Spleen (tissue), 11 donors: ENCODE results near the gene RAB32. TPM values are rescaled to one million over a fixed set of nuclear protein-coding genes. Genes with fewer than 3 reads are reported as not detected.
A peak's percentile ranks its signal among the peaks of the same experiment; 100 is the strongest.

Experiments
- DNase-seq: peaks from one replicate; pipeline ENCODE4 v3.0.0-alpha.2; 2020
- H3K27ac ChIP-seq, 8 donors: fragments of 200-600 bp; sonication (generic) in 7 of 8; 1 replicate in 4 of 8; 2 replicates in 4 of 8; pipeline versions ENCODE4 v1.5.0 to v1.8.0; 2016 to 2021; ENCODE audit warnings: inconsistent platforms in 4 of 8, mild to moderate bottlenecking in 4 of 8, moderate library complexity in 1 of 8
- H3K27me3 ChIP-seq, 7 donors: fragments of 200-600 bp; sonication (generic) in 6 of 7; replicated peaks in 1 of 7; 1 replicate in 4 of 7; 2 replicates in 3 of 7; pipeline versions ENCODE4 v1.5.0 to v1.8.0; 2016 to 2021; ENCODE audit warnings: inconsistent platforms in 3 of 7, mild to moderate bottlenecking in 1 of 7
- H3K36me3 ChIP-seq, 6 donors: fragments of 200-600 bp; sonication (generic) in 5 of 6; 1 replicate in 4 of 6; 2 replicates in 2 of 6; pipeline versions ENCODE4 v1.5.0 to v1.8.0; 2016 to 2021; ENCODE audit warnings: inconsistent platforms in 2 of 6
- H3K4me1 ChIP-seq, 6 donors: fragments of 200-600 bp; sonication (generic) in 5 of 6; 1 replicate in 3 of 6; 2 replicates in 3 of 6; pipeline versions ENCODE4 v1.5.0 to v1.8.0; 2016 to 2021; ENCODE audit warnings: inconsistent platforms in 3 of 6
- H3K4me3 ChIP-seq, 8 donors: fragments of 200-600 bp; sonication (generic) in 7 of 8; 1 replicate in 4 of 8; 2 replicates in 4 of 8; pipeline versions ENCODE4 v1.5.0 to v1.8.0; 2016 to 2021; ENCODE audit warnings: inconsistent platforms in 4 of 8, mild to moderate bottlenecking in 4 of 8, moderate library complexity in 2 of 8
- H3K9me3 ChIP-seq, 8 donors: fragments of 200-600 bp; sonication (generic) in 7 of 8; 1 replicate in 4 of 8; 2 replicates in 4 of 8; pipeline versions ENCODE4 v1.5.0 to v1.8.0; 2016 to 2021; ENCODE audit warnings: inconsistent platforms in 4 of 8
- CTCF ChIP-seq, 11 experiments: fragments of 200-600 bp in 7 of 11; fragments of 450-650 bp in 4 of 11; sonication (generic) in 4 of 11; IDR thresholded peaks in 8 of 11; conservative IDR thresholded peaks in 3 of 11; 1 replicate in 7 of 11; 2 replicates in 4 of 11; pipeline versions ENCODE4 v1.4.0 to v1.8.0; 2016 to 2021; ENCODE audit warnings: antibody characterized with exemption in 11 of 11, inconsistent platforms in 4 of 11, mild to moderate bottlenecking in 1 of 11
- POLR2A ChIP-seq, 3 donors: fragments of 450-650 bp; IDR thresholded peaks; one replicate each; pipeline ENCODE4 v1.5.1; 2017; ENCODE audit warnings: antibody characterized with exemption in 3 of 3, mild to moderate bottlenecking in 1 of 3
- POLR2AphosphoS5 ChIP-seq, 3 donors: sonication (generic); formaldehyde crosslinking; IDR thresholded peaks; one replicate each; pipeline ENCODE4 v1.5.1; 2017; ENCODE audit warnings: antibody characterized with exemption in 3 of 3
- WGBS, 5 donors: extraction: QIAGEN DNeasy Blood & Tissue Kit in 3 of 5; methylation state at CpG; one replicate each; pipeline versions ENCODE4 v1.1.5 to v1.1.7; 2013 to 2018; 5-methylcytosine and 5-hydroxymethylcytosine counted together
- intact Hi-C: fragments of 100-400 bp; cut with DNase I; formaldehyde crosslinking; loops from one replicate; pipeline ENCODE4 v1.15.0; 2023; ENCODE audit warnings: low total_unique reads
- polyA plus RNA-seq, 3 donors: library from polyadenylated mRNA; stranded (reverse); fragments of 200-250 nt; gene quantifications; one replicate each; pipeline ENCODE4 v1.2.1, GENCODE V29; 2013
- total RNA-seq, 7 donors: library from RNA; depleted of rRNA in 3 of 7; stranded (reverse); fragments of >200 nt in 3 of 7; fragmentation: NEBNext Ultra II Directional in 4 of 7; extraction: Animal tissue kit (Norgen Biotek cat#: 25700) in 4 of 7; gene quantifications; one replicate each; pipeline versions ENCODE4 v1.1.0 to v1.2.1, GENCODE V29; 2016 to 2021
- donor health status: healthy with polysubstance abuse.
- donor health status: DM: no; HTN: no; CAD: no; lungs with moderate emphysema.
- donor health status: DM: no; HTN: no; CAD: no.
- donor health status: Bipolar disorder and iron deficiency.
- donor health status: healthy.
- donor health status: DM: no; HTN: no; CAD: no.
- donor health status: DM: yes; HTN: yes; CAD: no.

The RAB32 gene
- total and polyA plus RNA-seq, 10 donors = 20.1 to 88.6 (median 46.8) TPM

DNA sequence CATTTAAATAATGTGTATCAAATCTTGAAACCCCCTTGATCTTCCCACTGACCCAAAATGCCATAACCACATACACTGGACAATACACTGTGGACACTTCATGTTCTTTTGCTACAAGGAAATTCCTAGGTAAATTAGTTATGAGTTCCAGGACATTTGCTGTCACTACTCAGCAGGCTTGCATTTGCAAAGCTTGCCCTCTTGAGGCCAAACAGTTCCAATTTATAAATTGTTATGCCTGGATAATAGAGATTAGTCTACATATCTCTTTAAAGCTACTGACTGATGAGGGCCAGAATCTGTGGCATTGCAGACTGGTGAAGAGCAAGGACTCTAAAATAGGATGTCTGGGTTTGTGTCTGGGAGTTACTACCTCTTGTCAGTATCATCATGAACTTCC is 17.4 kb upstream of the RAB32 start:
- Histone ChIP-seq H3K4me3 (no peak overlapping the region), H3K27ac (no peak overlapping the region), H3K9me3 (peaks cover 0 to 25% (median 22%) of the 10 kb centered on the region in 8 donors), H3K27me3 (peaks cover 0 to 3% (median 0%) of the 10 kb centered on the region in 7 donors), H3K36me3 (no peaks in the 10 kb centered on the region), H3K4me1 (no peaks in the 10 kb centered on the region)
- no peak for DNase-seq
- TF ChIP-seq POLR2A (IDR thresholded peaks at IDR 0.05) = no peak
- no peak for TF ChIP-seq POLR2AphosphoS5 (IDR thresholded peaks at IDR 0.05)
- no peak for TF ChIP-seq CTCF (IDR thresholded peaks at IDR 0.05 in 8 of 11, conservative IDR thresholded peaks at IDR 0.05 in 3 of 11)
- intact Hi-C loops = no loop called here

GRCh38 chr6:146532702-146533101 is 10.9 kb upstream of the RAB32 start:
- TF ChIP-seq POLR2AphosphoS5 (IDR thresholded peaks at IDR 0.05) = no peak
- no peak for TF ChIP-seq POLR2A (IDR thresholded peaks at IDR 0.05)
- no peak for TF ChIP-seq CTCF (IDR thresholded peaks at IDR 0.05 in 8 of 11, conservative IDR thresholded peaks at IDR 0.05 in 3 of 11)
- no peaks in the 10 kb centered on the region for H3K36me3 ChIP-seq
- H3K9me3 ChIP-seq = peaks cover 0 to 5% (median 0%) of the 10 kb centered on the region in 8 donors
- no peak overlapping the region for H3K27ac ChIP-seq
- intact Hi-C loops = no loop called here
- 92 to 99% (median 96%) methylated on average over 3 of the region's 3 CpGs for WGBS, 5 donors
- DNase-seq = no peak
- peaks cover 0 to 3% (median 0%) of the 10 kb centered on the region in 7 donors for H3K27me3 ChIP-seq
- H3K4me3 ChIP-seq = no peak overlapping the region
- H3K4me1 ChIP-seq = no peaks in the 10 kb centered on the region

DNA sequence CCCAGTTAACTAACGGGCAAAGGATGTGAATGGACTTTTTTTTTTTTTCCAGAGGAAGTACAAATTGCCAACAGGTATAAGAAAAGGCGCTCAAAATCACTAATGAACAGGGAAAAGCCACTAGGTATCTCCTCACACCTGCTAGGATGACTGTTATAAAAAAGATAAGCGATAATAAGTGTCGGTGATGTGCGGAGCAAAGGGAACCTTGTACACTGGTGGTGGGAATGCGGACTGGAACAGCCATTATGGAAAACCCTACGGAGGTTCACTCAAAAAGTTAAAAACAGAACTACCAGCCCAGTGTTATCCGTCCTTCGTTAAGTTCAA is 787 bp upstream of the RAB32 start:
- intact Hi-C loops = no loop called here
- Histone ChIP-seq H3K36me3 (no peaks in the 10 kb centered on the region), H3K27ac (peak overlapping the region; percentile 81 to 98 (median 96)), H3K9me3 (no peaks in the 10 kb centered on the region), H3K4me3 (peak overlapping the region in 6 of 8 donors; percentile 26 to 77 (median 60)), H3K27me3 (peaks cover 0 to 26% (median 4%) of the 10 kb centered on the region in 7 donors), H3K4me1 (peaks cover 0 to 41% (median 15%) of the 10 kb centered on the region in 6 donors)
- no peak for DNase-seq
- WGBS, 5 donors = 55 to 64% (median 60%) methylated on average over 9 of the region's 9 CpGs
- TF ChIP-seq POLR2AphosphoS5 (IDR thresholded peaks at IDR 0.05) = no peak
- no peak for TF ChIP-seq POLR2A (IDR thresholded peaks at IDR 0.05)
- no peak for TF ChIP-seq CTCF (IDR thresholded peaks at IDR 0.05 in 8 of 11, conservative IDR thresholded peaks at IDR 0.05 in 3 of 11)

- Histone ChIP-seq H3K27ac (peak overlapping the region; percentile 79 to 98 (median 96)), H3K4me1 (peaks cover 3 to 54% (median 23%) of the 10 kb centered on the region in 6 donors), H3K4me3 (peak overlapping the region; percentile 45 to 77 (median 58)), H3K27me3 (peaks cover 0 to 26% (median 4%) of the 10 kb centered on the region in 7 donors), H3K9me3 (no peaks in the 10 kb centered on the region), H3K36me3 (peaks cover 0 to under 1% (median 0%) of the 10 kb centered on the region in 6 donors)
- WGBS, 5 donors = 3 to 9% (median 5%) methylated on average over 33 of the region's 33 CpGs
- DNase-seq = no peak
- intact Hi-C loops = no loop called here
- TF ChIP-seq POLR2A (IDR thresholded peaks at IDR 0.05) (no peak), POLR2AphosphoS5 (IDR thresholded peaks at IDR 0.05) (no peak), CTCF (IDR thresholded peaks at IDR 0.05 in 8 of 11, conservative IDR thresholded peaks at IDR 0.05 in 3 of 11) (no peak)
Measured at GRCh38 chr6:146543940-146544615, 445 bp downstream of the RAB32 start.
